Fibroblast of lung (primary cell): ENCODE measurements around the gene ZNF682. TPM values are rescaled to one million over a fixed set of nuclear protein-coding genes. Genes with fewer than 3 reads are reported as not detected.
"Not testable (repeated sequence)": the region's sequence is repeated elsewhere in the genome, so short reads cannot be mapped to it uniquely, and the experiment has no call there.

Source experiments
- DNase-seq, 2 donors: peaks; one replicate each; pipeline versions ENCODE4 v3.0.0 to v3.0.0-alpha.2; 2010; ENCODE audit warnings: low read depth in 2 of 2
- H2AFZ ChIP-seq: 2 replicates; pipeline ENCODE4 v1.5.1; 2012; ENCODE audit warnings: low read length, control low read depth, inconsistent platforms
- H3K27ac ChIP-seq: 2 replicates; pipeline ENCODE4 v1.5.1; 2011; ENCODE audit warnings: low read length, control low read depth; ENCODE audit not compliant: insufficient read depth
- H3K27me3 ChIP-seq: 2 replicates; pipeline ENCODE4 v1.5.1; 2011; ENCODE audit warnings: mild to moderate bottlenecking, low read length; ENCODE audit not compliant: control insufficient read depth, insufficient read depth
- H3K36me3 ChIP-seq: 2 replicates; pipeline ENCODE4 v1.5.1; 2011; ENCODE audit warnings: low read length; ENCODE audit not compliant: control insufficient read depth, insufficient read depth
- H3K4me1 ChIP-seq: 2 replicates; pipeline ENCODE4 v1.5.1; 2011; ENCODE audit warnings: low read length; ENCODE audit not compliant: control insufficient read depth, insufficient read depth; ENCODE audit errors: extremely low read depth
- H3K4me2 ChIP-seq: 2 replicates; pipeline ENCODE4 v1.5.1; 2011; ENCODE audit warnings: low read length, control low read depth; ENCODE audit not compliant: insufficient read depth; ENCODE audit errors: extremely low read depth
- H3K4me3 ChIP-seq, 4 experiments: fragments of 200-600 bp in 1 of 4; sonication (generic) in 1 of 4; replicated peaks in 1 of 4; 2 replicates each; pipeline ENCODE4 v1.5.1; 2011 to 2016; ENCODE audit warnings: low read length in 4 of 4, low read depth in 3 of 4, mild to moderate bottlenecking in 3 of 4, control low read depth in 2 of 4, inconsistent platforms in 1 of 4, mixed read lengths in 1 of 4; ENCODE audit not compliant: insufficient read depth in 1 of 4; ENCODE audit errors: control extremely low read depth in 1 of 4
- H3K79me2 ChIP-seq: 2 replicates; pipeline ENCODE4 v1.5.1; 2012; ENCODE audit warnings: mild to moderate bottlenecking, low read length, inconsistent platforms; ENCODE audit not compliant: control insufficient read depth, insufficient read depth
- H3K9ac ChIP-seq: 2 replicates; pipeline ENCODE4 v1.5.1; 2011; ENCODE audit warnings: mild to moderate bottlenecking, low read length, control low read depth; ENCODE audit not compliant: insufficient read depth
- H3K9me3 ChIP-seq: 2 replicates; pipeline ENCODE4 v1.5.1; 2012; ENCODE audit warnings: low read depth, low read length; ENCODE audit not compliant: control insufficient read depth, insufficient read depth
- H4K20me1 ChIP-seq: 2 replicates; pipeline ENCODE4 v1.5.1; 2011; ENCODE audit warnings: low read length; ENCODE audit not compliant: control insufficient read depth, insufficient read depth; ENCODE audit errors: extremely low read depth
- EZH2 ChIP-seq: IDR thresholded peaks from 2 replicates; pipeline ENCODE4 v1.5.1; 2012; ENCODE audit warnings: low read length, control low read depth, mild to moderate bottlenecking; ENCODE audit errors: missing control alignments
- polyA plus RNA-seq, 2 donors: library from polyadenylated mRNA; depleted of rRNA in 1 of 2; stranded (reverse) in 1 of 2; unstranded in 1 of 2; fragments of >200 nt; gene quantifications; 2 replicates each; pipeline ENCODE4 v1.2.1, GENCODE V29; 2011 to 2012; ENCODE audit warnings: missing spikeins in 1 of 2
- total RNA-seq: library from RNA; depleted of rRNA; stranded (reverse); fragments of >200 nt; gene quantifications from 2 replicates; pipeline ENCODE4 v1.2.1, GENCODE V29; 2014
- TF ChIP-seq, protein P1 (sequence below), 2 donors: IDR thresholded peaks in 1 of 2; conservative IDR thresholded peaks in 1 of 2; 1 replicate in 1 of 2; 2 replicates in 1 of 2; pipeline ENCODE4 v1.5.1; 2011 to 2012; ENCODE audit warnings: low read length in 2 of 2, control low read depth in 1 of 2, inconsistent platforms in 1 of 2, low read depth in 1 of 2, mild to moderate bottlenecking in 1 of 2

Gene ZNF682
- total and polyA plus RNA-seq, 2 donors (not counting 1 experiment from before 2014, with no cell fraction given): 1.4 to 2.5 TPM

DNA sequence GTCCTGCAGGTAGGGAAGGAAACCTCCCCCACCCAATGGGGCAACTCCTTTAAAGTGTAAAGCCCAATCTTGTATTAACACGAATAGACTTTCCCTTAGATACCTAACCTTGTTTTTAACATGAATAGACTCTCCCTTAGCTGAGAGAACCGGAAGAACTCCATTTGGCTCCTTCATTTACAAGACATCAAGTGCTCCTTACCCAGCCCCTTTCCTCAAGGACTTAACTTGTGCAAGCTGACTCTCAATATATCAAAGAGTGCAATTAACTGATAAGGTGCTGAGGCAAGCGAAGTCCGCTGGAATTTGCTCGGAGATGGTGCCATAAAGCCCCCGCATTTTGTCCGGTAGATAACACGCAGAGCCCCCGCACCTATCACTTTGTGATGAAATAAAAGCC, 28.6 kb upstream of the ZNF682 start:
- H3K36me3 ChIP-seq: no peaks in the 10 kb centered on the region
- no peak for DNase-seq
- no peaks in the 10 kb centered on the region for H3K9me3 ChIP-seq
- no peaks in the 10 kb centered on the region for H3K4me1 ChIP-seq
- no peak overlapping the region for H3K4me2 ChIP-seq
- no peaks in the 10 kb centered on the region for H4K20me1 ChIP-seq
- no peak overlapping the region for H2AFZ ChIP-seq
- TF ChIP-seq, protein P1, sequence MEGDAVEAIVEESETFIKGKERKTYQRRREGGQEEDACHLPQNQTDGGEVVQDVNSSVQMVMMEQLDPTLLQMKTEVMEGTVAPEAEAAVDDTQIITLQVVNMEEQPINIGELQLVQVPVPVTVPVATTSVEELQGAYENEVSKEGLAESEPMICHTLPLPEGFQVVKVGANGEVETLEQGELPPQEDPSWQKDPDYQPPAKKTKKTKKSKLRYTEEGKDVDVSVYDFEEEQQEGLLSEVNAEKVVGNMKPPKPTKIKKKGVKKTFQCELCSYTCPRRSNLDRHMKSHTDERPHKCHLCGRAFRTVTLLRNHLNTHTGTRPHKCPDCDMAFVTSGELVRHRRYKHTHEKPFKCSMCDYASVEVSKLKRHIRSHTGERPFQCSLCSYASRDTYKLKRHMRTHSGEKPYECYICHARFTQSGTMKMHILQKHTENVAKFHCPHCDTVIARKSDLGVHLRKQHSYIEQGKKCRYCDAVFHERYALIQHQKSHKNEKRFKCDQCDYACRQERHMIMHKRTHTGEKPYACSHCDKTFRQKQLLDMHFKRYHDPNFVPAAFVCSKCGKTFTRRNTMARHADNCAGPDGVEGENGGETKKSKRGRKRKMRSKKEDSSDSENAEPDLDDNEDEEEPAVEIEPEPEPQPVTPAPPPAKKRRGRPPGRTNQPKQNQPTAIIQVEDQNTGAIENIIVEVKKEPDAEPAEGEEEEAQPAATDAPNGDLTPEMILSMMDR (conservative IDR thresholded peaks at IDR 0.05 in 1 of 2, IDR thresholded peaks at IDR 0.05 in 1 of 2; ENCODE audit: low read depth in 1 of 2, low read length in 2 of 2): no peak
- no peak for TF ChIP-seq EZH2
- H3K27ac ChIP-seq: no peak overlapping the region
- H3K9ac ChIP-seq: no peak overlapping the region
- no peaks in the 10 kb centered on the region for H3K79me2 ChIP-seq
- H3K27me3 ChIP-seq: no peaks in the 10 kb centered on the region
- H3K4me3 ChIP-seq: no peak overlapping the region

DNA sequence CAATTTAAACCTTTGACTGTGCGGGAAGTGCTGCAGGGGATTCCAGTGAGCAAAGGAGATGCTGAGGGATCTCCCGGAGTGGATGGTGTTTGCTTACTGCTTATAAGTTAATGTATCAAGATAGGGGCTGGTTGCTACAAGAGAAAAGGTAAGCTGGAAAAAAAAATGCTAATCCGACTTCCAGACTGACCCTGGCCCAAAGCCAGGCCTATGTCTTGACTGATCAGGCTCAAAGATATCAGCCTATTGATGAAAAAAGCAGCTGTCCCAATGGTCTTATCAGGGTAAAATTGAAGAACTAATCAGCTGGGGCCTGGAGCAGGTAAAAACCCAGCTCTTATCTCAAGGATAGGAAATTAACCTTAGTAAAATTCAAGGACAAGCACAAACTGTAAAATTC, 27.6 kb upstream of the ZNF682 start:
- no peak for DNase-seq
- no peak overlapping the region for H3K27ac ChIP-seq
- H3K4me1 ChIP-seq: no peaks in the 10 kb centered on the region
- H2AFZ ChIP-seq: no peak overlapping the region
- TF ChIP-seq EZH2: no peak
- TF ChIP-seq, protein P1 (conservative IDR thresholded peaks at IDR 0.05 in 1 of 2, IDR thresholded peaks at IDR 0.05 in 1 of 2; ENCODE audit: low read depth in 1 of 2, low read length in 2 of 2): no peak
- H3K36me3 ChIP-seq: no peaks in the 10 kb centered on the region
- no peak overlapping the region for H3K4me2 ChIP-seq
- H3K4me3 ChIP-seq: no peak overlapping the region
- no peak overlapping the region for H3K9ac ChIP-seq
- H4K20me1 ChIP-seq: no peaks in the 10 kb centered on the region
- H3K9me3 ChIP-seq: no peaks in the 10 kb centered on the region
- no peaks in the 10 kb centered on the region for H3K79me2 ChIP-seq
- no peaks in the 10 kb centered on the region for H3K27me3 ChIP-seq

DNA sequence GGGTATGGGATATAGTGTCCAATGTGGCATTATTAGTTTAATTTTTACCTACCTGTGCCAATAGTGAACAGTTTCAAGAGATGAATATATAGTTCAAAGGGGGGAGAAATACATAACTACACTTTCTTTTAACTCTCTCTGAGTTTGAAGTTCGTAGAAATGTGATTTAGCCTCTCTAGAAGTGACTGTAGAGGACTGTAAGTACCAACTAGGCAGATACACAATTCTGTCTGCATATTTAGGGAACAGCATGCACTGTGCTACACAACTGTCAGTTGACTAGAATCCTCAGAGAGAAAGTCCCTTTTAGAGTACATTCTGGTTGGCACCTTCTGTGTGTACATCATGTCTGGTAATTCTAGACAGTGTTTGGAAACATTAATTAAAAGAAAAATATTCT, 21.0 kb upstream of the ZNF682 start:
- H3K27ac ChIP-seq: no peak overlapping the region
- H3K9ac ChIP-seq: no peak overlapping the region
- no peak overlapping the region for H3K4me3 ChIP-seq
- no peak overlapping the region for H2AFZ ChIP-seq
- TF ChIP-seq EZH2: no peak
- TF ChIP-seq, protein P1 (conservative IDR thresholded peaks at IDR 0.05 in 1 of 2, IDR thresholded peaks at IDR 0.05 in 1 of 2; ENCODE audit: low read depth in 1 of 2, low read length in 2 of 2): no peak
- no peaks in the 10 kb centered on the region for H3K9me3 ChIP-seq
- no peaks in the 10 kb centered on the region for H3K4me1 ChIP-seq
- no peaks in the 10 kb centered on the region for H3K79me2 ChIP-seq
- no peak overlapping the region for H3K4me2 ChIP-seq
- H3K36me3 ChIP-seq: no peaks in the 10 kb centered on the region
- H4K20me1 ChIP-seq: no peaks in the 10 kb centered on the region
- H3K27me3 ChIP-seq: no peaks in the 10 kb centered on the region
- DNase-seq: no peak

DNA sequence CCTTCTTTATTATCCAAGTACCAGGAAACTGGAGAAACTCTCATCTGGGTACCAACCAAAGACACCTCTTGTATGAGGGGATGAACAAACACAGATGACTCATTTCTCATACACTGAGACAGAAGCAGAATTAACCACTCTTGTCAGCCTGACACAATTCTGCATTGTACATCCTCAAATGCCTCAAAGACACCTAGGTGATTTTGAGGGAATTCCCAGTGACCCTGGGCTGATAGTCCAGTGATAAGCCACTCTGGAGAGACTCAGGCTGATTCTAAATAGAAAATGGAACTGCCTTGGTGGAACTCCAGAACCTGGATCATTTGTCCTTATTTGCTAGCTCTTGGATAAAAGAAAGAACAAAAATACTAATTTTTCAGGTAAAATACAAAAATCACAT, 19.4 kb upstream of the ZNF682 start:
- not testable (repeated sequence) for H3K79me2 ChIP-seq, H3K4me2 ChIP-seq, H3K4me1 ChIP-seq, H2AFZ ChIP-seq, H3K9me3 ChIP-seq, H3K27ac ChIP-seq, H3K9ac ChIP-seq, H4K20me1 ChIP-seq, H3K36me3 ChIP-seq, H3K4me3 ChIP-seq, DNase-seq, H3K27me3 ChIP-seq
